Naive B cell (primary cell): Measurements from ENCODE around the gene HDAC9. TPM values are rescaled to one million over a fixed set of nuclear protein-coding genes. Genes with fewer than 3 reads are reported as not detected.

ENCODE experiments used
- ATAC-seq, 2 donors: fragments of 150-1000 bp; cut with Tn5 transposase; 2 replicates each; pipeline ENCODE4 v1.10.0; 2021; ENCODE audit warnings: low read depth in 2 of 2, mild to moderate bottlenecking in 2 of 2, moderate library complexity in 2 of 2
- DNase-seq: peaks from one replicate; pipeline ENCODE4 v3.0.0; 2022
- H3K27ac Mint-ChIP-seq, 6 donors: one replicate each; pipeline ENCODE4 v1.8.0; 2020 to 2022; ENCODE audit warnings: mild to moderate bottlenecking in 6 of 6, mixed read lengths in 6 of 6, moderate library complexity in 5 of 6, inconsistent platforms in 2 of 6
- H3K27me3 Mint-ChIP-seq, 3 donors: one replicate each; pipeline ENCODE4 v1.8.0; 2021 to 2022; ENCODE audit warnings: mixed read lengths in 3 of 3, mild to moderate bottlenecking in 1 of 3
- H3K36me3 Mint-ChIP-seq, 2 donors: one replicate each; pipeline ENCODE4 v1.8.0; 2020 to 2022; ENCODE audit warnings: mixed read lengths in 2 of 2, inconsistent platforms in 1 of 2, mild to moderate bottlenecking in 1 of 2
- H3K4me1 Mint-ChIP-seq, 3 donors: one replicate each; pipeline ENCODE4 v1.8.0; 2020 to 2022; ENCODE audit warnings: mixed read lengths in 3 of 3, inconsistent platforms in 1 of 3, mild to moderate bottlenecking in 1 of 3, moderate library complexity in 1 of 3
- H3K4me3 Mint-ChIP-seq, 8 donors: one replicate each; pipeline ENCODE4 v1.8.0; 2020 to 2022; ENCODE audit warnings: mild to moderate bottlenecking in 8 of 8, mixed read lengths in 8 of 8, moderate library complexity in 8 of 8, inconsistent platforms in 2 of 8
- H3K9me3 Mint-ChIP-seq, 7 donors: one replicate each; pipeline ENCODE4 v1.8.0; 2020 to 2022; ENCODE audit warnings: mixed read lengths in 7 of 7, mild to moderate bottlenecking in 5 of 7, inconsistent platforms in 2 of 7, moderate library complexity in 1 of 7
- polyA plus RNA-seq, 6 donors: library from polyadenylated mRNA; unstranded; fragments of 300-500 nt; fragmentation: Illumina TruSeq; gene quantifications; one replicate each; pipeline ENCODE4 v1.2.3, GENCODE V29; 2021; ENCODE audit warnings: low read depth in 6 of 6

HDAC9 gene
- polyA plus RNA-seq, 6 donors from 2014 or later, result 86.5 to 123 (median 108) TPM

DNA sequence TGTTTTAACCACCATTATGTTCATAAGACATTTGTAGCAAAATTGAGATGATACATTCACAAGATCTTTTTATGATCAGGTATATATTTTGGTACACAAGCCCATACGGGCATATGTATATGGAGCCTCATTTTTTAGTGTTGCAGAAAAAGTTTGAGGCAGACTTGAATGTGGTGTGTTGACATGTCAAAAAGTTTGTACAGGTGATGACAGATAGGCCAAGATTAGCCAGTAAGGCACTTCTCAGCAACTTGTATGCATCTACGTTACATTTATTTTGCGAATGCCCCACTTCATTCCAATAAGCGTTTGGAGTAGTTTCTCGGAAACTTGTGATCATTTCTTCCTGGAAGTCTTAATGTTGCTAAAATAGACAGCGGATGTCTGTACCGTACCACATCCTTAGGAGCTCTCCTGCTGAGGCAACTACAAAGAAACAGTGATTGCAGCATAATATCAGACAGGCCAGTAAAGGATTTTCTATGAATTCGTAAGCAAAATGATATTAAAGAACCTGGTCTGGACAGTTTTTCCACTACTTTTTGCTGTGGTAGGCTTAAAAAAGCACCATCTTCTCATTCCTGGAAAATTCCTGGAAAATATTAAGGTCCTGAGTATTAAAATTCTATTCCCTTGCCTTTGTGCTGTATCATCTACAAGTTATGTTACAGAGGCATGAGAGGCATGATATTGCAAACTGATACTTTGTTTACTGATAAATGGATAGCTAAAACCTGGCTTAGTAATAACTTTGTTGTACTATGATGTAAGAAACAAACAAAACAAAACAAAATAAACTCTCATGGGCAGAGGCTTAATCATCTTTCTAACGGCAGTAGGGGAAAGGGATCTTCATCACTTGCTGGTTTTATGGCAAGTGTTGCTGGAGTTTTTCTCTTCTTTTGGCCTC, 153.6 kb downstream of the HDAC9 start:
- ATAC-seq, result no peak
- Mint-ChIP-seq H3K4me1 (no peaks in the 10 kb centered on the region), H3K27me3 (no peaks in the 10 kb centered on the region), H3K36me3 (peaks cover 30 to 39% of the 10 kb centered on the region in 2 donors), H3K4me3 (no peak overlapping the region), H3K27ac (peak overlapping the region in 2 of 6 donors; percentile 16 to 57), H3K9me3 (no peaks in the 10 kb centered on the region)
- DNase-seq, result no peak

DNA sequence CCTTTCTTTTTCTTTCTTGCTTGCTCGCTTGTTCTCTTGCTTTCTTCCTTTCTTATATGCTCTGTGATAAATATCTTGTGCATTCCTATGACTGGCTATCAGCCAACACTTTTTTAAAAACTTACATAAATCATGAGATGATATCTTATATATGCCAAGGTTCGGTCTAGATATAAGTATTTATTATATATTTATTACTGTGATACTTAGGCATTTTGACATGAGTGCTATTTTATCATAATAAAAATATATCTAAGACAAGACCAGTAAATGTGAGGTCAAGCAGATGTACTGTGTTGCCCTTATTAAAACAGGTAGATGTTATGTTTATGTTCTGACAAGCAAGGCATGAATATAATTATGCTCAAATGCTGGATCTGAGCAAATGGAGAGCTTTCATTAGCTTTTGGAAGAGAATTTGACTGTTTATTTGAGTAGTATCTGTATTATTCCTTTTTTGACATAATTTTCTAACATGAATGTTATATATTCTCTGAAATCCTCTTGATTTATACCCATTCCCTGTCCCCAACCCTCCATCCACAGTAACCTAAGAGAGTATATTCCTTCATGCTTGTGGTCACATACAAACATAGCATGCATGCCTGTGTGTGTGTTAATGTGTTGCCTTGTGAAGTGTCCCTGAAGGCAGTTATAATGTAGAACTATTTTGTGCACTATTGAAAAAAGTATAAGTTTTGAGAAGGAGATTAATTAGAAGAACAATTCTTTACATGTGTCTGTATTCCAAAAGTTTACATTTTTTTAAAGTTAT, 158.0 kb downstream of the HDAC9 start:
- ATAC-seq (no peak), DNase-seq (no peak)
- H3K27ac Mint-ChIP-seq, result peak overlapping the region in 1 of 6 donors; percentile 16
- no peaks in the 10 kb centered on the region for H3K9me3 Mint-ChIP-seq
- peaks cover 20 to 35% of the 10 kb centered on the region in 2 donors for H3K36me3 Mint-ChIP-seq
- peaks cover 5 to 24% (median 7%) of the 10 kb centered on the region in 3 donors for H3K4me1 Mint-ChIP-seq
- no peaks in the 10 kb centered on the region for H3K27me3 Mint-ChIP-seq
- no peak overlapping the region for H3K4me3 Mint-ChIP-seq

DNA sequence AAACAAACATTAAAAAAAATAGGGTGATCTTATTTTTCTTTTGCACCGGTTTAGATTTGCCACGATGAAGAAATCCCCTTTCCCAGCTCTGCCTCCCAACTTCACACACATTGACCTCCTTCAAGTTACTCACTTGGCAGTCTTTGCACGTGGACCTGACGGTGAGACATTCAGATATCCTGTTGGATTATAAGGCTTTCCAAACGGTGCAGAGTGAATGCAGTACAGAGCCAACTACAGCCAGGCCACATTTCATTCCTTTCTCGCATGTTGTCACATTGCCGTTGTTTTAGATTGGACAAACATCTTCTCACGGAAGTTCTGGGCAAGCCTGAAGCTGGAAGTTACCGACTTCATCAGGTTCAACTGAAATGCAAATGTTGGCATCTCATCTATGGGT, 159.2 kb downstream of the HDAC9 start:
- H3K4me1 Mint-ChIP-seq, result peaks cover 5 to 24% (median 7%) of the 10 kb centered on the region in 3 donors
- ATAC-seq (no peak), DNase-seq (no peak)
- H3K9me3 Mint-ChIP-seq, result no peaks in the 10 kb centered on the region
- H3K27me3 Mint-ChIP-seq, result no peaks in the 10 kb centered on the region
- H3K36me3 Mint-ChIP-seq, result peaks cover 9 to 24% of the 10 kb centered on the region in 2 donors
- H3K27ac Mint-ChIP-seq, result peak overlapping the region in 2 of 6 donors; percentile 44 to 47
- H3K4me3 Mint-ChIP-seq, result no peak overlapping the region

DNA sequence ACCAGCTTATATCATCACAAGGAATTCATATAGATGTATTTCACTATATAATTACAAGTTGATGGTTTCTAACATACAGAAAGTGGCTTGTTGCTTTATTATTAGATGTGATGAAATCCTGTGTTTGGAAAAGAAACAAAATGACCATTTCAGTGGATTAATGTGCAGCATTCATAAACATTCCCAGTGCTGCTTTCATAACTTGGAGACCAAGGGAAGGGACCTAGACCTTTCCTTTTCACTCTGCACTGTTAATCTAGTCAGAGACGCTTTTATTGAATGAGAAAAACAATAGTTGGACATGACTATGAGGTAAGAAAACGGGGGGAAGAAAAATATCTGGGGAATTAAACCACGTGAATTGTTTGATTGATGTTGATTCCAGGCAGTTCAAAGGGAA, 160.0 kb downstream of the HDAC9 start:
- peak overlapping the region in 2 of 6 donors; percentile 2 to 30 for H3K27ac Mint-ChIP-seq
- no peaks in the 10 kb centered on the region for H3K27me3 Mint-ChIP-seq
- no peaks in the 10 kb centered on the region for H3K9me3 Mint-ChIP-seq
- ATAC-seq (no peak), DNase-seq (no peak)
- H3K4me1 Mint-ChIP-seq, result peaks cover 5 to 24% (median 7%) of the 10 kb centered on the region in 3 donors
- H3K4me3 Mint-ChIP-seq, result no peak overlapping the region
- peaks cover 10 to 20% of the 10 kb centered on the region in 2 donors for H3K36me3 Mint-ChIP-seq

DNA sequence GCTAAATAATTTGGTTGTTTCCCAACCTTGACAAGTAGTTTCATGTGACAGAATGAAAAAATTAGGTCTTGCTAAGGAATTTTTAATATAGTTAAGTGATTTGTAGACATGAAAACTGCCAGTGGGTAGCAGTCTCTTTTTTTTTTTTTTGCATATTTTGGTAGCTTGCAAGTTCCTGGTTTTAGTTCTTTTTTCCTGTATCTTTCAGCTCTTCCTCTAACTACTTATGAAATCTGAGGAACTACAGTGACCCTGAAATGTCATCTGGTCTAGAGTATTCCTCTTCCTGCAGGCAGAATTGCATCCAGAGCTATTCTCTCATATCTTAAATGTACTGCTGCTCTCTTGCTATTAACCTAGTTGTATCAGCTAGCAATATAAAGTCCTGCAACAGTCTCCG, 160.4 kb downstream of the HDAC9 start:
- H3K36me3 Mint-ChIP-seq, result peaks cover 15 to 20% of the 10 kb centered on the region in 2 donors
- no peaks in the 10 kb centered on the region for H3K9me3 Mint-ChIP-seq
- peaks cover 5 to 24% (median 7%) of the 10 kb centered on the region in 3 donors for H3K4me1 Mint-ChIP-seq
- DNase-seq, result no peak
- H3K27ac Mint-ChIP-seq, result peak overlapping the region in 2 of 6 donors; percentile 21 to 74
- no peak for ATAC-seq
- no peak overlapping the region for H3K4me3 Mint-ChIP-seq
- no peaks in the 10 kb centered on the region for H3K27me3 Mint-ChIP-seq

DNA sequence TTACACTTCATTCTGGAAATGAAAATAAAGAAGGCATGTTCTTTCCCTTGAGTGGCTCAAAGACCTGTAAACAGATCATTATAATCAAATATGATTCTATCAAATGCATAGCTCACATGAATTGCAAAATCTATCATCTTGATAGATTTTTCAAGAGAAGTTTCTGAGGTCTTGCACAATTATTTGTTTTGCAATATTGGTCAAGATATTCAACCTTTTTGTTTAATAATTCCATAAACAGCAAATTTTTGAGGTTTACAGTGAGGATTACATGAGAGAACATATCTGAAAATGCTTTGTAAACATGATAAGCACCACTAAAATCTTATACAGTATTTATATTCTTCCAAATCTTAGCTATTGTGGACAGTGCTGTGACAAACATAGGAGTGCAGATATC, 160.8 kb downstream of the HDAC9 start:
- peaks cover 19 to 20% of the 10 kb centered on the region in 2 donors for H3K36me3 Mint-ChIP-seq
- no peaks in the 10 kb centered on the region for H3K27me3 Mint-ChIP-seq
- DNase-seq (no peak), ATAC-seq (no peak)
- H3K27ac Mint-ChIP-seq, result peak overlapping the region in 1 of 6 donors; percentile 74
- no peaks in the 10 kb centered on the region for H3K9me3 Mint-ChIP-seq
- H3K4me1 Mint-ChIP-seq, result peaks cover 5 to 24% (median 7%) of the 10 kb centered on the region in 3 donors
- H3K4me3 Mint-ChIP-seq, result no peak overlapping the region

DNA sequence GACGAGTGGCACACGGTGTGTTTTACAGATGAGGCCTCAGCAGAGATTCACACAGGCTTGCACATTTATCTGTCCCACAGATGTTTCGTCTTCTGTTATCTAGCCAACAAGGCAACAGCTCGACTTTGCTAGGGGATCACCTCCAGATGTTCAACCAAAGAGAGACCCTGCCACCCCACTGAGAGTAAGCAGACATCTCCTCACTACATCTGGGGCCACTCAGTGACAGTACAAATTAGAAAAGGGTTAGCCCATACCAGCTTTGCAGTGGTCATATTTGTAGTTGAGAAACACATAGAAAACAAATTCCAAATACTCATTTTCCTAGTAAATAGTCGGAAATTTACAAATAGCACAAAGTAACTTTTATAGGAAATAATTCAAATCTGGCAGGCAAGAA, 164.2 kb downstream of the HDAC9 start:
- Mint-ChIP-seq H3K36me3 (peaks cover 19 to 20% of the 10 kb centered on the region in 2 donors), H3K4me1 (peaks cover 5 to 24% (median 7%) of the 10 kb centered on the region in 3 donors), H3K27me3 (no peaks in the 10 kb centered on the region), H3K4me3 (no peak overlapping the region), H3K9me3 (no peaks in the 10 kb centered on the region), H3K27ac (peak overlapping the region in 2 of 6 donors; percentile 57 to 60)
- no peak for ATAC-seq
- no peak for DNase-seq

DNA sequence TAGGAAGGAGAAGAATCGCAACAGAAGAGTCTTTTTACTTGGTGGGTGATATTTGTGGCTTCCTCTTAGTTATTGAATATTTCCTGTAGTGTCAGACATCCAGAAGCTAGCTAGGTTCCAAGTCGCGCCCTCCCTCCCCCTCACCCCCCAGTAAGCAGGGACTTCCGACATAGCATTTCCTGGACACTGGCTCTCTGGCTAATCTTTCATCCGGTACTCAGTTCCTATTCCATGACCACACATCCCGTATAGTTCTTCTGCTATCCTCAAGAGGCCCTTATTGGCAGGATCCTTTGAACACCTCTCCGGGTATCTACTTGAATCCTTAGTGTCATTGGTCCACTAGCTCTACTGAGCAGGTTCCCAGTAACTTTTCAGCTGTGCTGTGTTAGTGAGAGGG, 167.8 kb downstream of the HDAC9 start:
- Mint-ChIP-seq H3K4me3 (no peak overlapping the region), H3K36me3 (peaks cover 4 to 20% of the 10 kb centered on the region in 2 donors), H3K27ac (no peak overlapping the region), H3K27me3 (no peaks in the 10 kb centered on the region), H3K9me3 (no peaks in the 10 kb centered on the region), H3K4me1 (peaks cover 5 to 7% (median 7%) of the 10 kb centered on the region in 3 donors)
- ATAC-seq (no peak), DNase-seq (no peak)

DNA sequence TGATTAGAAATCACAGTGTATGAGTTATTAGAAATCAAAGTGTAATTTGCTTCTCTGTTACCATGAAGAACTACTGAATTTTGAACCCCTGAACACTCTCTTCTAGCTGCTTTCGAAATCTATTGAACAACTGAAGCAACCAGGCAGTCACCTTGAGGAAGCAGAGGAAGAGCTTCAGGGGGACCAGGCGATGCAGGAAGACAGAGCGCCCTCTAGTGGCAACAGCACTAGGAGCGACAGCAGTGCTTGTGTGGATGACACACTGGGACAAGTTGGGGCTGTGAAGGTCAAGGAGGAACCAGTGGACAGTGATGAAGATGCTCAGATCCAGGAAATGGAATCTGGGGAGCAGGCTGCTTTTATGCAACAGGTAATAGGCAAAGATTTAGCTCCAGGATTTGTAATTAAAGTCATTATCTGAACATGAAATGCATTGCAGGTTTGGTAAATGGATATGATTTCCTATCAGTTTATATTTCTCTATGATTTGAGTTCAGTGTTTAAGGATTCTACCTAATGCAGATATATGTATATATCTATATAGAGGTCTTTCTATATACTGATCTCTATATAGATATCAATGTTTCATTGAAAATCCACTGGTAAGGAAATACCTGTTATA, 170.7 kb downstream of the HDAC9 start:
- Mint-ChIP-seq H3K27me3 (no peaks in the 10 kb centered on the region), H3K27ac (peak overlapping the region in 4 of 6 donors; percentile 0 to 81 (median 38)), H3K4me3 (peak overlapping the region in 1 of 8 donors; percentile 0), H3K36me3 (peaks cover 4 to 17% of the 10 kb centered on the region in 2 donors), H3K4me1 (peaks cover 5 to 12% (median 7%) of the 10 kb centered on the region in 3 donors), H3K9me3 (no peaks in the 10 kb centered on the region)
- ATAC-seq (peak; percentile 95 to 98), DNase-seq (peak; percentile 62)

DNA sequence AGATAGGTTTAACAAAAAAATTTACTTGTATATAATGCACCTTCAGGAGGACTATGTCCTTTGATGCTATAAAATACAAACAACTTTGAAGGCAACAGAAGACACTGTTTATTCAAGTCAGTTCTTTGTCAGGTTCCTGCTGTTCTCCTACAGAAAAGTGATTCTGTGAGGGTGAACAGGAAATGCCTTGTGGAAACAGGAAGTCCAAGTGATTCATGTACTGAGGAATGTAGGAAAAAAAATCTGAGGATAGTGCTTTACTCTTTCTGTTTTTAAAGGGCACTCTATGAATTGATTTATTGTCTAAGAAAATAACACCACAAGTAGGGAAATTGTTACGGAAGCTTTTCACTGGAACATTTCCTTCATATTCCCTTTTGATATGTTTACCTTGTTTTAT, 171.9 kb downstream of the HDAC9 start:
- no peaks in the 10 kb centered on the region for H3K9me3 Mint-ChIP-seq

DNA sequence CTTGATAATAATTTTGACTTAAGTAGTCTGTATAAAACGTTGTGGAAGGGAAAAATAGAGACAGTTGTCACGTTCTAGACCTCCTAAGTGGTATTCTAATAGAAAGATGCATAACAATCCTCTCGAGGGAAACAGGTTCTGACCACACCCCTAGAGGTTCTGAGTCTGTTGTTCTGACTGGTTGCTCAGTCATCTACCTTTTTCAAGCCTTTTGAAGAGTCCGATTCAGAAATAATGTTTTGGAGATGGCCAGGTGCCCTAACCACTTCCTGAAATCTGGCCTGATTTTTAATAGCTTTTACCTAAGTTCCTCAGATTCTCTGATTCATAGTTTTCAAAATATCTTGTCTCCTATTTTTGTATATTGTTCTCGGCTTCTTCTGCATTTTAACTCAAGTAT, 175.6 kb downstream of the HDAC9 start:
- Mint-ChIP-seq H3K27me3 (no peaks in the 10 kb centered on the region), H3K27ac (peak overlapping the region in 2 of 6 donors; percentile 4 to 76), H3K36me3 (peaks cover 2 to 26% of the 10 kb centered on the region in 2 donors), H3K4me1 (peaks cover 6 to 21% (median 11%) of the 10 kb centered on the region in 3 donors), H3K4me3 (no peak overlapping the region), H3K9me3 (no peaks in the 10 kb centered on the region)
- ATAC-seq (no peak), DNase-seq (no peak)

More for the DNA sequence above, 171.9 kb downstream of the HDAC9 start:
- ATAC-seq (no peak), DNase-seq (no peak)
- no peaks in the 10 kb centered on the region for H3K27me3 Mint-ChIP-seq
- peaks cover 4 to 22% of the 10 kb centered on the region in 2 donors for H3K36me3 Mint-ChIP-seq
- H3K4me3 Mint-ChIP-seq, result no peak overlapping the region
- no peak overlapping the region for H3K27ac Mint-ChIP-seq
- peaks cover 11 to 18% (median 14%) of the 10 kb centered on the region in 3 donors for H3K4me1 Mint-ChIP-seq

DNA sequence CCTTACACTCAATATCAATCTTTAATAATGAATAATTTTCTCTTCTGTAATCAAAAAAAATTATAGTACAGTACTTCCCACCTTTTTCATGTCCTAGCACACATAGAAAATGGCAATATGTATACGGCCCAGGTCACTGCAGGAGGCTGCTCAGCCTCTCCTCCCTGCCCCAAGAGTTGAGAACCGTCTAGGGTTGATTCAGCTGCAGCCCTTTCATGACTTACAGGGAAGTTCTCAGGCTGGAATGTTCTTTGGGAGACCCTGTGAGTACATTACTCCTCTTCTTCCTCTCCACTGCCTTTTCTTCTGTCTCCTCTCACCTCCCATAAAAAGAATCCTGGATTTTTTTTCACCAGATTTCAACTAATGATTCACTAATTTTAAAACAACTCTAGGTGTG, 180.0 kb downstream of the HDAC9 start:
- H3K4me1 Mint-ChIP-seq, result peaks cover 4 to 18% (median 15%) of the 10 kb centered on the region in 3 donors
- H3K27me3 Mint-ChIP-seq, result no peaks in the 10 kb centered on the region
- peaks cover 16 to 23% of the 10 kb centered on the region in 2 donors for H3K36me3 Mint-ChIP-seq
- H3K27ac Mint-ChIP-seq, result peak overlapping the region in 1 of 6 donors; percentile 10
- no peak for ATAC-seq
- no peak for DNase-seq
- no peak overlapping the region for H3K4me3 Mint-ChIP-seq
- H3K9me3 Mint-ChIP-seq, result peaks cover 0 to 1% (median 0%) of the 10 kb centered on the region in 7 donors

DNA sequence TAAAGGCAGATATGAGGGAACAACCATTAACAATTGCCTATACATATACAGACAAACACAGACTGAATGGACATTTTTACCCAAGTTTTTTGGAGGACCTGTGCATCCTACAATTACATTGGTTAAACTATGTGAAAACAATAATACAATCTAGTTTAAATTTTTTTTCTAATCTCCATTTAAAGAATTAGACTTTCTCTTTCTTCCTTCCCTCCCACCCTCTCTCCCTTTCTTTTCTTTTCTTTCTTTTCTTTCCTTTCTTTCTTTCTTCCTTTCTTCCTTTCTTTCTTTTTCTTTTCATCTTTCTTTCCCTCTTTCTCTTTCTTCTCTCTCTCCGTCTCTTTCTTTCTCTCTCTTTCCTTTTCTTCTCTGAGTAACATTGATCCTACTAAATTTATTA, 183.7 kb downstream of the HDAC9 start:
- DNase-seq (no peak), ATAC-seq (no peak)
- Mint-ChIP-seq H3K9me3 (peaks cover 0 to 1% (median 0%) of the 10 kb centered on the region in 7 donors), H3K36me3 (peaks cover 16 to 20% of the 10 kb centered on the region in 2 donors), H3K27me3 (no peaks in the 10 kb centered on the region), H3K4me3 (no peak overlapping the region), H3K27ac (peak overlapping the region in 4 of 6 donors; percentile 54 to 76 (median 70)), H3K4me1 (peaks cover 0 to 6% (median 0%) of the 10 kb centered on the region in 3 donors)
